ENCODE results near the gene SMAD3.
A peak's percentile ranks its signal among the peaks of the same experiment; 100 is the strongest.

Gene SMAD3

GRCh38 chr15:67110958-67111864 lies 45.8 kb downstream of the SMAD3 start:
- no peak overlapping the region for H3K27ac ChIP-seq (ENCODE audit: low read depth, low read length)
- H3K4me3 ChIP-seq (ENCODE audit: low read depth in 1 of 2, low read length in 2 of 2): no peak overlapping the region
- no peaks in the 10 kb centered on the region for H3K36me3 ChIP-seq (ENCODE audit: control insufficient read depth in 1 of 2, insufficient read depth in 2 of 2, low read length in 2 of 2)
- peaks cover 0 to 6% of the 10 kb centered on the region in 2 donors for H3K9me3 ChIP-seq (ENCODE audit: control insufficient read depth in 1 of 2, low read length in 2 of 2)
- no peaks in the 10 kb centered on the region for H3K27me3 ChIP-seq (ENCODE audit: control insufficient read depth in 1 of 2, insufficient read depth in 2 of 2, low read length in 2 of 2)
- H3K9ac ChIP-seq (ENCODE audit: low read depth in 1 of 2, low read length in 2 of 2): no peak overlapping the region
- peaks cover 44 to 49% of the 10 kb centered on the region in 2 donors for H3K4me1 ChIP-seq (ENCODE audit: control insufficient read depth in 1 of 2, insufficient read depth in 2 of 2, low read length in 2 of 2)

- H3K9me3 ChIP-seq (ENCODE audit: control insufficient read depth in 1 of 2, low read length in 2 of 2): peaks cover 0 to 6% of the 10 kb centered on the region in 2 donors
- no peaks in the 10 kb centered on the region for H3K36me3 ChIP-seq (ENCODE audit: control insufficient read depth in 1 of 2, insufficient read depth in 2 of 2, low read length in 2 of 2)
- no peak overlapping the region for H3K4me3 ChIP-seq (ENCODE audit: low read depth in 1 of 2, low read length in 2 of 2)
- H3K4me1 ChIP-seq (ENCODE audit: control insufficient read depth in 1 of 2, insufficient read depth in 2 of 2, low read length in 2 of 2): peaks cover 51 to 54% of the 10 kb centered on the region in 2 donors
- H3K27ac ChIP-seq (ENCODE audit: low read depth, low read length): no peak overlapping the region
- H3K27me3 ChIP-seq (ENCODE audit: control insufficient read depth in 1 of 2, insufficient read depth in 2 of 2, low read length in 2 of 2): no peaks in the 10 kb centered on the region
- no peak overlapping the region for H3K9ac ChIP-seq (ENCODE audit: low read depth in 1 of 2, low read length in 2 of 2)
These were observed 48.6 kb downstream of the SMAD3 start for GRCh38 chr15:67114046-67114445.

- H3K36me3 ChIP-seq (ENCODE audit: control insufficient read depth in 1 of 2, insufficient read depth in 2 of 2, low read length in 2 of 2): no peaks in the 10 kb centered on the region
- H3K4me1 ChIP-seq (ENCODE audit: control insufficient read depth in 1 of 2, insufficient read depth in 2 of 2, low read length in 2 of 2): peaks cover 52 to 62% of the 10 kb centered on the region in 2 donors
These were observed 49.6 kb downstream of the SMAD3 start for GRCh38 chr15:67114846-67115585.

DNA sequence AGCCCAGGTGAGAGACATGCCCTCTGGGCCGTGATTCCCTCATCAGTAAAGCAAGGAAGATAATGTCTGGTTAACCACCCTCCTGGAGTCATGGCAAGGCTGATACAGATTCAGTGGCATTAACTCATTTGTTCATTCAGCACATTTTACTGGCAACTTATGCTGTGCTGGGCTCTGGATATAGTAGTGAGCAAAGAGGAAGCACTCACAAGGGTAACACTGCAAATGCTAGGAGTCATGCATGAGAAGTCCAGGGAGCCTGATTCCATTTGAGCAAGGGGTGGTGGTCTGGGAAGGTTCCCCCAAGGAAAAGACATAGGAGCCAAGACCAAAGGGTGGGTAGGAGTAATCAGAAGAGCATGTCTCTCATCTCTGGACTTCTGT lies 50.2 kb downstream of the SMAD3 start:
- Histone ChIP-seq H3K9me3 (ENCODE audit: control insufficient read depth in 1 of 2, low read length in 2 of 2) (peaks cover 0 to 6% of the 10 kb centered on the region in 2 donors), H3K27me3 (ENCODE audit: control insufficient read depth in 1 of 2, insufficient read depth in 2 of 2, low read length in 2 of 2) (no peaks in the 10 kb centered on the region), H3K4me1 (ENCODE audit: control insufficient read depth in 1 of 2, insufficient read depth in 2 of 2, low read length in 2 of 2) (peaks cover 52 to 62% of the 10 kb centered on the region in 2 donors), H3K4me3 (ENCODE audit: low read depth in 1 of 2, low read length in 2 of 2) (no peak overlapping the region), H3K36me3 (ENCODE audit: control insufficient read depth in 1 of 2, insufficient read depth in 2 of 2, low read length in 2 of 2) (no peaks in the 10 kb centered on the region), H3K9ac (ENCODE audit: low read depth in 1 of 2, low read length in 2 of 2) (no peak overlapping the region), H3K27ac (ENCODE audit: low read depth, low read length) (no peak overlapping the region)

More at GRCh38 chr15:67114846-67115585, 49.6 kb downstream of the SMAD3 start:
- Histone ChIP-seq H3K27me3 (ENCODE audit: control insufficient read depth in 1 of 2, insufficient read depth in 2 of 2, low read length in 2 of 2) (no peaks in the 10 kb centered on the region), H3K27ac (ENCODE audit: low read depth, low read length) (no peak overlapping the region), H3K9me3 (ENCODE audit: control insufficient read depth in 1 of 2, low read length in 2 of 2) (peaks cover 0 to 6% of the 10 kb centered on the region in 2 donors), H3K4me3 (ENCODE audit: low read depth in 1 of 2, low read length in 2 of 2) (no peak overlapping the region), H3K9ac (ENCODE audit: low read depth in 1 of 2, low read length in 2 of 2) (peak overlapping the region in 1 of 2 donors; percentile 12)

DNA sequence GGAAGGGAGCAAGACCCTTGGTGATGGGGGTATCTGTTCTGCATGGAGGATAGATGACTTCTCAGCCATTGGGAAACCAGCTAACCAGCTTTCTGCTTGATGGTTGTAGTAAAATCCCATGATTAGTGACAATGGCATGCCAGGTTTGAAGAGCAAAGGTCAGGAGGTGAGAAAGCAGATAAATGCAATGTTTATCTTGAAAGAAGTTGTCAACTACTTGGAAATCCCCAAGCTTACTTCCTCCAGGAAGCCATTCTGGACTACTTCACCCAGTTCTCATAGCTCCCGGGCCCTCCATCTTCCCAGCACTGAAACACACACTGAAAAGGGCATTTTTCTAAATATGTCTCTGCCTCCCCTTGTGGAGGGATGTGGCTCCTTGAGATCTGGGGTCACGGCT lies 51.3 kb downstream of the SMAD3 start:
- Histone ChIP-seq H3K4me1 (ENCODE audit: control insufficient read depth in 1 of 2, insufficient read depth in 2 of 2, low read length in 2 of 2) (peaks cover 63 to 70% of the 10 kb centered on the region in 2 donors), H3K27me3 (ENCODE audit: control insufficient read depth in 1 of 2, insufficient read depth in 2 of 2, low read length in 2 of 2) (no peaks in the 10 kb centered on the region), H3K36me3 (ENCODE audit: control insufficient read depth in 1 of 2, insufficient read depth in 2 of 2, low read length in 2 of 2) (no peaks in the 10 kb centered on the region), H3K4me3 (ENCODE audit: low read depth in 1 of 2, low read length in 2 of 2) (no peak overlapping the region), H3K9ac (ENCODE audit: low read depth in 1 of 2, low read length in 2 of 2) (peak overlapping the region in 1 of 2 donors; percentile 16), H3K9me3 (ENCODE audit: control insufficient read depth in 1 of 2, low read length in 2 of 2) (no peaks in the 10 kb centered on the region), H3K27ac (ENCODE audit: low read depth, low read length) (no peak overlapping the region)

DNA sequence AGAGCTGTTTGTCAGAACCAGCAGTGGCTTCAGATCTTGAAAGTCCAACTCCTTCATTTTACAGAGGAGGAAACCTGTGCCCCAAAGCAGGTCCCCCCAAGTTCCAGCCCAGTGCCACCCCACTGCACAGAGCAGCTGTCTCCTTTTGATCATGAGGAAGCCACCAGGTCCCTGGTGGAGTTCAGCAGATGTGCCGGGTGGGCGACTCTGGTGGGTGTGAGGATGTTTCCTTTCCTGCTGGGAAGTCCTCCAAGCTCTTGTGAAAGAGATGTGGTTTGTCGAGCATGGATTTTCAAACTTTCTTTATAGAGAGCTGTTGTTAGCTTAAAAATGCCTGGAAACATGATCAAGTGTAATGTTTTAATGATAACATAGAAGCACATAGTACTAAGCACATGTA lies 52.0 kb downstream of the SMAD3 start:
- H3K4me1 ChIP-seq (ENCODE audit: control insufficient read depth in 1 of 2, insufficient read depth in 2 of 2, low read length in 2 of 2): peaks cover 67 to 73% of the 10 kb centered on the region in 2 donors
- no peaks in the 10 kb centered on the region for H3K9me3 ChIP-seq (ENCODE audit: control insufficient read depth in 1 of 2, low read length in 2 of 2)
- H3K27me3 ChIP-seq (ENCODE audit: control insufficient read depth in 1 of 2, insufficient read depth in 2 of 2, low read length in 2 of 2): no peaks in the 10 kb centered on the region
- H3K36me3 ChIP-seq (ENCODE audit: control insufficient read depth in 1 of 2, insufficient read depth in 2 of 2, low read length in 2 of 2): no peaks in the 10 kb centered on the region
- H3K27ac ChIP-seq (ENCODE audit: low read depth, low read length): no peak overlapping the region
- no peak overlapping the region for H3K4me3 ChIP-seq (ENCODE audit: low read depth in 1 of 2, low read length in 2 of 2)
- H3K9ac ChIP-seq (ENCODE audit: low read depth in 1 of 2, low read length in 2 of 2): peak overlapping the region in 1 of 2 donors; percentile 16

- Histone ChIP-seq H3K9ac (ENCODE audit: low read depth in 1 of 2, low read length in 2 of 2) (no peak overlapping the region), H3K27ac (ENCODE audit: low read depth, low read length) (no peak overlapping the region)
These were observed 53.4 kb downstream of the SMAD3 start for GRCh38 chr15:67118808-67119207.

DNA sequence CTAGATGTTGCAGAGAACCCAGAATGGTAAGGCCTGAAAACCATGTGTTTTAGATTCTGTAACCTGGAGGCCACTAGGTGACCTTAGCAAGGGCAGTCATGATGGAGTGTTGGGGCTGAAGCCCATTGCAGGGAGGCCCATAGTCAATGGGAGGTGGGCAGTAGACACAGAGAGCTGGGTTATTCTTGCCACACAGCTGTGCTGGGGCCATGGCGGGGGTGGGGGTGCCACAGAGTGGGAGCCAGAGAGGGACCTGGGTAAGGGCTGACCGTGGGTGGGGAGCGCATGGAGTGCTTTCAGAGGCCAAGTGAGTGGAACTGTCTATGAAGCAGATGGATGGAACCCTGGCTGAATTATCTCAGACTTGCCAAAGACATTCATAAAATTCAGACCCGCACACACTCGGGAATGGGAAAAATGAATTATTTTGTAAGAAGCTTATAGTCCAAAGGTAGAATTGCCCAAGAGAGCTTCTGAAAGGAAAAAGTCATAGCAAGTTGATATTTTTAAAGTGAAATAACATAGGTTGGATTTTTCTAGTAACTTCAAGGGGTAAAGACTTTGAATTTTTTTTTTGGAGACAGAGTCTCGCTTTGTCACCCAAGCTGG lies 53.9 kb downstream of the SMAD3 start:
- Histone ChIP-seq H3K4me1 (ENCODE audit: control insufficient read depth in 1 of 2, insufficient read depth in 2 of 2, low read length in 2 of 2) (peaks cover 67 to 73% of the 10 kb centered on the region in 2 donors), H3K9me3 (ENCODE audit: control insufficient read depth in 1 of 2, low read length in 2 of 2) (no peaks in the 10 kb centered on the region), H3K9ac (ENCODE audit: low read depth in 1 of 2, low read length in 2 of 2) (no peak overlapping the region), H3K36me3 (ENCODE audit: control insufficient read depth in 1 of 2, insufficient read depth in 2 of 2, low read length in 2 of 2) (no peaks in the 10 kb centered on the region), H3K4me3 (ENCODE audit: low read depth in 1 of 2, low read length in 2 of 2) (no peak overlapping the region), H3K27me3 (ENCODE audit: control insufficient read depth in 1 of 2, insufficient read depth in 2 of 2, low read length in 2 of 2) (no peaks in the 10 kb centered on the region), H3K27ac (ENCODE audit: low read depth, low read length) (no peak overlapping the region)

More at GRCh38 chr15:67118808-67119207, 53.4 kb downstream of the SMAD3 start:
- Histone ChIP-seq H3K4me3 (ENCODE audit: low read depth in 1 of 2, low read length in 2 of 2) (no peak overlapping the region), H3K27me3 (ENCODE audit: control insufficient read depth in 1 of 2, insufficient read depth in 2 of 2, low read length in 2 of 2) (no peaks in the 10 kb centered on the region), H3K36me3 (ENCODE audit: control insufficient read depth in 1 of 2, insufficient read depth in 2 of 2, low read length in 2 of 2) (no peaks in the 10 kb centered on the region), H3K9me3 (ENCODE audit: control insufficient read depth in 1 of 2, low read length in 2 of 2) (no peaks in the 10 kb centered on the region), H3K4me1 (ENCODE audit: control insufficient read depth in 1 of 2, insufficient read depth in 2 of 2, low read length in 2 of 2) (peaks cover 67 to 73% of the 10 kb centered on the region in 2 donors)

DNA sequence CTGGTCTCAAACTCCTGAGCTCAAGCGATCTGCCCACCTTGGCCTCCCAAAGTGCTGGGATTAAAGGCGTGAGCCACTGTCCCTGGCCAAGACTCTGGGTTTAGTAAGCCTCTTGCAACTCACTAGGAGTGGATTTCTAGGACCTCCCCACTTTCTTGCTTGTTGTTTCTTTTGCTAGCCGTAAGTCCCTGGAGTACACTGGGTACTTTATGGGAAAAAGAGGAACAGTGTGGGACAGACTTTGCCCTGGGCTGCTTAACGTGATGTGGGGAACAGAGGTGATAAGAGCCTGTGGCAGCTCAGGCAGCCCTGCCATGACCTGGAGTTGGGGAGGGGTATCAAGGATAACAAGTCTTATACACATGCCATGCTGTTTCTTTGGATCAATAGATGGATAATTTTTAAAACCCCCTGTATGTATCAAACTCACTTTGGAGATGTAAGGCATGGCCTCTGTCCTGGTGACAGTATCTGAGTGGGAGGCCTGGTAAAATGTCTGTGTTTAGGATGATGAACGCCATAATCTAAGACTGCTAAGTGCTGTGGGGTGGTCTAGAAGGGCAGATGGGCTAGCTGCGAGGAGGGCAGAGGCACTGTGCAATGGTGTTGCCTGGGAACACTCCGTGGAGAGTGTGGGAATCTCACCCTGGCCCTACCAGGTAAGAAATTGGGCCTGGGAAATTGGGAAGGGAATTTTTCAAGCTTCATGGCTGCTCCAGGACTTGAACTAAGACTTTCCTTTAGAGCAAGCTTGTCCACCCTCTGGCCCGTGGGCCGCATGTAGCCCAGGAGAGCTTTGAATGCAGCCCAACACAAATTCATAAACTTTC lies 54.8 kb downstream of the SMAD3 start:
- no peaks in the 10 kb centered on the region for H3K9me3 ChIP-seq (ENCODE audit: control insufficient read depth in 1 of 2, low read length in 2 of 2)
- H3K27ac ChIP-seq (ENCODE audit: low read depth, low read length): peak overlapping the region; percentile 2
- peaks cover 66 to 67% of the 10 kb centered on the region in 2 donors for H3K4me1 ChIP-seq (ENCODE audit: control insufficient read depth in 1 of 2, insufficient read depth in 2 of 2, low read length in 2 of 2)
- no peaks in the 10 kb centered on the region for H3K36me3 ChIP-seq (ENCODE audit: control insufficient read depth in 1 of 2, insufficient read depth in 2 of 2, low read length in 2 of 2)
- H3K27me3 ChIP-seq (ENCODE audit: control insufficient read depth in 1 of 2, insufficient read depth in 2 of 2, low read length in 2 of 2): no peaks in the 10 kb centered on the region
- peak overlapping the region; percentile 26 to 46 for H3K4me3 ChIP-seq (ENCODE audit: low read depth in 1 of 2, low read length in 2 of 2)
- peak overlapping the region; percentile 11 to 49 for H3K9ac ChIP-seq (ENCODE audit: low read depth in 1 of 2, low read length in 2 of 2)

Measured in duodenal mucosa (tissue), 2 donors.